HG03108 (cell line): ENCODE measurements around the gene INA.
"Not testable (repeated sequence)": the region's sequence is repeated elsewhere in the genome, so short reads cannot be mapped to it uniquely, and the experiment has no call there.

ENCODE experiments used
- ATAC-seq: cut with Tn5 transposase; IDR thresholded peaks from one replicate; pipeline ENCODE4 v1.9.1; 2021; ENCODE audit warnings: moderate library complexity; ENCODE audit not compliant: unreplicated experiment

Gene INA

DNA sequence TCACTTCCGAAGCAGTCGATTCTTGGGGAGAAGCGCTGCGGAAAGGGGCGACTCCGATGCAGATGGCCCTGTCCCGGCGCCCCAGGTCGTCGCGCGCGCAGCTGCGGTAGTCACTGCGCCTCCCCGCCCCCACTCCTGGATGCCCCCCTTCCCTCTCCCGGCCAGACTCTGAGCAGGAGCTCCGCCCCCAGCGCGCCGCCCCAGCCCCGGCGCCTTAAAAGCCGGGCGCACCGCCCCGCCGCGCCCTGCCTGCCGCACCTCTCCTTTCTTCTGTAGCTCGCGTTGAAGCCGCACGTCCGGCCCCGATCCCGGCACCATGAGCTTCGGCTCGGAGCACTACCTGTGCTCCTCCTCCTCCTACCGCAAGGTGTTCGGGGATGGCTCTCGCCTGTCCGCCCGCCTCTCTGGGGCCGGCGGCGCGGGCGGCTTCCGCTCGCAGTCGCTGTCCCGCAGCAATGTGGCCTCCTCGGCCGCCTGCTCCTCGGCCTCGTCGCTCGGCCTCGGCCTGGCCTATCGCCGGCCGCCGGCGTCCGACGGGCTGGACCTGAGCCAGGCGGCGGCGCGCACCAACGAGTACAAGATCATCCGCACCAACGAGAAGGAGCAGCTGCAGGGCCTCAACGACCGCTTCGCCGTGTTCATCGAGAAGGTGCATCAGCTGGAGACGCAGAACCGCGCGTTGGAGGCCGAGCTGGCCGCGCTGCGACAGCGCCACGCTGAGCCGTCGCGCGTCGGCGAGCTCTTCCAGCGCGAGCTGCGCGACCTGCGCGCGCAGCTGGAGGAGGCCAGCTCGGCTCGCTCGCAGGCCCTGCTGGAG is at the start of gene INA:
Gene INA, plus strand, starts transcription at position 243 of the 817 bp plus-strand sequence. Its CDS starts 74 bp downstream, at position 317.
- no peak for ATAC-seq

- ATAC-seq: no peak
These were observed 49.5 kb upstream of the INA start for GRCh38 chr10:103227416-103227815.

GRCh38 chr10:103231047-103231551 is 45.8 kb upstream of the INA start:
- ATAC-seq: no peak

DNA sequence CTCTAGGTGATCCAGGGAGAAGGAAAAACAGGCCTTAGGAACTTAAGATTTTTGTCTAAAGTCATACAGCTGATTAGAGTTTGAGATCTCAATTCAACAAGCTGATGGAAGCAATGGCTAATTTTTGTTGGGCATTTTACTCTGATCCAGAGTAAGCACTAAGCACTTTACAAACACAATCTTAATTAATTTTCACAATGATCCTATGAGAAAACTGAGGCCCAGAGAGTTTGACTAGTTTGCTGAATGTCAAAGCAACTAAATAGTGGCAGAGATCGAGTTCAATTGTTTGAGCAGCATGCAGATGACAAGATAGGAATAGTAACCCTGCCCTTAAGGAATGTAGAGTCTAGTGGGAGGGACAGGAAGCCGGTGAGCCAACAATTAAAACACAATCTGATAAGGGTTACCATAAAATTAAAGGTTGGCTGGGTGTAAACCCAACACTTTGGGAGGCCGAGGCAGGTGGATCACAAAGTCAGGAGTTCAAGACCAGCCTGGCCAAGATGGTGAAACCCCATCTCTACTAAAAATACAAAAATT is 44.7 kb upstream of the INA start:
- ATAC-seq: no peak

DNA sequence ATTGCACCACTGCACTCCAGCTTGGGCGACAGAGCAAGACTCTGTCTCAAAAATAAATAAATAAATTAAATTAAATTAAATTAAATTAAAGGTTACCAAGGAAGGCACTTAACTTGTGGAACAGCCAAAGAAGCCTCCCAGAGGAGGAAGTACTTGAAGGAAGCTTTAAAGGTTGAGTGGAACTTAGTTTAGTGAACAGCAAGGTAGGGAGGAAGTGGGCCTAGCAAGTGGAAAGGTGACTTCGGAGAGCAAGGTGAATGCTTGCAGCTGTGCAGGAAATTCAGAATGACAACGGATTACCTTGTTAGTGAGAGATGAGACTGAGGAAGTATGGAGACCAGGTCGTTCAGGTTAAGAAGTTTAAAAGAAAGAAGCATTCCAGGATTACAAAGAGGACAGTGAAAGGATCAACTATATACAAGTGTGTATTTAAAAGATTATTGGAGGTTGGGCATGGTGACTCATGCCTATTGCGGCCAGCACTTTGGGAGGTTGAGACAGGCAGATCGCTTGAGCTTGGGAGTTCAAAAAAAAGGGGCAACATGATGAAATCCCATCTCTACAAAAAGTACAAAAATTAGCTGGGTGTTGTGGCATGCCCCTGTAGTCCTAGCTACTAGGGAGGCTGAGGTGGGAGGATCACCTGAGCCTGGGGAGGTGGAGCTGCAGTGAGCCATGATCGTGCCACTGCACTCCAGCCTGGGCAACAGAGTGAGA is 44.0 kb upstream of the INA start:
- ATAC-seq: no peak

DNA sequence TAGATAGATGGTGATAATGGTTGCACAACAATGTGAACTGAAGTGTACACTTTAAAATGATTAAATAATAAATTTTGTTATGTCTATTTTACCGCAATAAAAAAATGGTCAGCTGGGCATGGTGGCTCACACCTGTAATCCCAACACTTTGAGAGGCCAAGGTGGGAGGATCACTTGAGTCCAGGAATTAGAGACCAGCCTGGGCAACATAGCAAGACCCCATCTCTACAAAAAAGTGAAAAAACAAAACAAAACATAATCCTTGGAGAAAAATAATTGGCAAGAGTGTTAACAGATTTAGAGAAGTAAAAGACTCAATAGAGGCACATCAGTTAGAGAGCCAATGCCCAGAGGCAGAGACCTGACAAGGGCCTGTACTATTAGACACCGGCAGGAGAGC is 41.2 kb upstream of the INA start:
- ATAC-seq: no peak

- ATAC-seq: no peak
These were observed 38.3 kb upstream of the INA start for GRCh38 chr10:103238506-103239252.

- no peak for ATAC-seq
These were observed 35.5 kb upstream of the INA start for GRCh38 chr10:103241262-103242011.

DNA sequence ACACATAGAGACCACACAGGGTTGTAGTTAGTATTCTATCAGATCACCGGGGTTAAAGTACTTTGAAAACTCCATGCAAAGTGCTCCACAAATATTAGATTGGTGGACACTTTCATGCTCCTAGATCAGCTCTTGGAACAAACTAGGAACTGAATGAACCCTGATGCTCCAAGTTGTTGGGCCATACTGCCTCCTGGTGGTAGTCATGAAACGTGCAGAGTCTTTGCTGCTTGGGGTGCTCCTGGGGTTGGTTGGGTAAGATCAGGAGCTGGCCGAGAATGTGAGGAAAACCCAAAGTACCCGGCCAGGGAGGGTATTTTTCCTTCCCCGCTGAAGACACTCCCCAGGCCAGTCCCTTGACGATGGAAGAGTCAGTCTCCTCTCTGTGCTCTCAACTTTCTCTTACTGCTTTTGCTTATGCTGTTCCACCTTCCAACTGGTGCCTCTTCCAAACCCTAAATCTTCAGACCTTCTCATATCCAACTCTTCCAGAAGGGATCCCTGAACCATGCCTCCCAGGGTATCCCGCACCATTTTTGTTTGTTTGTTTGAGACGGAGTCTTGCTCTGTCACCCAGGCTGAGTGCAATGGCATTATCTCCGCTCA is 32.2 kb upstream of the INA start:
- ATAC-seq: no peak

- ATAC-seq: not testable (repeated sequence)
These were observed 31.4 kb upstream of the INA start, which contains the start of gene RPEL1 for GRCh38 chr10:103245587-103245986. Gene RPEL1, plus strand, starts transcription at chr10:103245887. Its CDS starts 110 bp downstream, at chr10:103245997.

DNA sequence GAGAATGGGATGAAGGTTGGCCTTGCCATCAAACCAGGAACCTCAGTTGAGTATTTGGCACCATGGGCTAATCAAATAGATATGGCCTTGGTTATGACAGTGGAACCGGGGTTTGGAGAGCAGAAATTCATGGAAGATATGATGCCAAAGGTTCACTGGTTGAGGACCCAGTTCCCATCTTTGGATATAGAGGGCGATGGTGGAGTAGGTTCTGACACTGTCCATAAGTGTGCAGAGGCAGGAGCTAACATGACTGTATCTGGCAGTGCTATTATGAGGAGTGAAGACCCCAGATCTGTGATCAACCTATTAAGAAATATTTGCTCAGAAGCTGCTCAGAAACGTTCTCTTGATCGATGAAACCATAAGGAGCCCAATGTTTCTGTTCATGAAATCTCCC is 30.6 kb upstream of the INA start:
- no peak for ATAC-seq

DNA sequence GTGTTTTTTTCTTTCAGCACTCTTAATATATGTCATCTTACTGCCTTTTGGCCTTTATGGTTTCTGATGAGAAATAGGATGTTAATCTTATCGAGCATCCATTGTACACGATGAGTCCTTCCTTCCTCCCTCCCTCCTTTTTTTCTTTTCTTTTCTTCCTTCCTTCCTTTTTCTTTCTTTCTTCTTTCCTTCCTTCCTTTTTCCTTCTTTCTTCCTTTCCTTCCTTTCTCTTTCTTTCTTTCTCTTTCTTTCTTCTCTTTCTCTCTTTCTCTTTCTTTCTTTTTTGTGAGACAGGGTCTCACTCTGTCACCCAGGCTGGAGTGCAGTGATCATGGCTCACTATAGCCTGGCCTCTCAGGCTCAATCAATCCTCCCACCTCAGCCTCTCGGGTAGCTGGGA is 22.8 kb upstream of the INA start:
- ATAC-seq: no peak

- ATAC-seq: no peak
These were observed 22.2 kb upstream of the INA start for GRCh38 chr10:103254538-103255325.

DNA sequence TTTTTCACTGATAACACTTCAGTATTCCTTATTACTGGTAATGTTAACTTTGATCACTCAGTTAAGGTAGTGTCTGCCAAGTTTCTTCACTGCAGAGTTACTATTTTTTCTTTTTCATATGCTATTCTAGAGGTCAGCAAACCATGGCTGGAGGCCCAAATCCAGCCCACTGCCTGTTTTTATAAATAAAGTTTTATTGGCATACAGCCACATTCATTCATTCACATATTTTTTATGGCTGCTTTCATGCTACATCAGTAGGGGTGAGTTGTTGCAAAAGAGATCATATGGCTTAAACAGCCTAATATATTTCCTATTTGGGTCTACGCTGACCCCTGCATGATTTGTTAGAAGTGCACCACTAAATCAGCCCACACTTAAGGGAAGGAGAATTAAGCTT is 20.3 kb upstream of the INA start:
- no peak for ATAC-seq

DNA sequence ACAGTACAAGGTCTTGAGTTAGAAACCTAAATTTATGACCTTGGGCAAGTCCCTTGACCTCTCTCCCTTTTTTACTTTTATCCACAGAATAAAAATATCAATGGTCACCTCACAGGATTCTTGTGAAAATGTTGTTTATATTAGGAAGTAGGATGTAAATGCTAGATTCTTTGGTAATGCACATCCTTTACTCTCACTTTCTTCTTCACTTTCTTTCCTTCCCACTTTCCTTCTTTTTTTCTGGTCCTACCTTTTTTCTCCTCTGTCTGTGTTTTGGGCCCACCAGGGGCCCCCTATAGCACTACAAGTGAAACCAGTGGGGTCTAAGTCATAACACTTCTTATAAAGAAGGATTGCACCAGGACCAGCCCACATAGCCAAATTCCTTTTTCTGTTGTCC is 19.1 kb upstream of the INA start:
- no peak for ATAC-seq

DNA sequence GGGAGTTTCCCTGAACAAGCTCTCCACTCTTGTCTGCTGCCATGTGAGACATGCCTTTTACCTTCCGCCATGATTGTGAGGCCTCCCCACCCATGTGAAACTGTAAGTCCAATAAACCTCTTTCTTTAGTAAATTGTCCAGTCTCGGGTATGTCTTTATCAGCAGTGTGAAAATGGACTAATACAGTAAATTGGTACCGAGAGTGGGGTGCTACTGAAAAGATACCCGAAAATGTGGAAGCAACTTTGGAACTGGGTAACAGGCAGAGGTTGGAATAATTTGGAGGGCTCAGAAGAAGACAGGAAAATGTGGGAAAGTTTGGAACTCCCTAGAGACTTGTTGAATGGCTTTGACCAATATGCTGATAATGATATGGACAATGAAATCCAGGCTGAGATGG is 18.0 kb upstream of the INA start:
- ATAC-seq: not testable (repeated sequence)

DNA sequence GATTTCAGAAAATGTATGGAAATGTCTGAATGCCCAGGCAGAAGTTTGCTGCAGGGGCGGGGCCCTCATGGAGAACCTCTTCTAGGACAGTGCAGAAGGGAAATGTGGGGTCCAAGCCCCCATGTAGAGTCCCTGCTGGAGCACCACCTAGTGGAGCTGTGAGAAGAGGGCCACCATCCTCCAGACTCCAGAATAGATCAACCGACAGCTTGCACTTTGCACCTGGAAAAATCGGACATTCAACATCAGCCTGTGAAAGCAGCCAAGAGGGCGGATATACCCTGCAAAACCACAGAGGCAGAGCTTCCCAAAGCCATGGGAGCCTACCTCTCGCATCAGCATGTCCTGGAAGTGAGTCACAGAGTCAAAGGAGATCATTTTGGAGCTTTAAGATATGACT is 16.9 kb upstream of the INA start:
- no peak for ATAC-seq

DNA sequence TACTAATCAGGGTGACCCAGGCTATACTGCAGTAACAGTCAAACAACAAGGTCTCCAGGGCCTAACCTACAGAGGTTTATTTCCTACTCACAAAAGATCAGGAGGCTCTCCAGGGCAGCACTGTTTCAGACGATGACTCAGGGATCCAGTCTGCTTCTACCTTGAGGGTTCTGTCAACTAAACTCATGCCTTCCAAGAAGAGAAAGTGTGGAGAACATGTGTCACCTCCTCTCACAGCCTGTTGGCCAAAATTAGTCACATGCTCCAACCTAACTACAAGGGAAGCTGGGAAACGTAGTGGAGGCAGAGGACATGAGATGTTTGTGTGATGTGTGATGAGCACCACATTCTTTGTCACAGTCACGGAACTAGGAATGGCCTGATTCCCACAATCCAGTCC is 14.7 kb upstream of the INA start:
- no peak for ATAC-seq

GRCh38 chr10:103265717-103266329 is 11.1 kb upstream of the INA start:
- ATAC-seq: no peak
